ENCODE measurements around the gene ULK4.

Gene ULK4

DNA sequence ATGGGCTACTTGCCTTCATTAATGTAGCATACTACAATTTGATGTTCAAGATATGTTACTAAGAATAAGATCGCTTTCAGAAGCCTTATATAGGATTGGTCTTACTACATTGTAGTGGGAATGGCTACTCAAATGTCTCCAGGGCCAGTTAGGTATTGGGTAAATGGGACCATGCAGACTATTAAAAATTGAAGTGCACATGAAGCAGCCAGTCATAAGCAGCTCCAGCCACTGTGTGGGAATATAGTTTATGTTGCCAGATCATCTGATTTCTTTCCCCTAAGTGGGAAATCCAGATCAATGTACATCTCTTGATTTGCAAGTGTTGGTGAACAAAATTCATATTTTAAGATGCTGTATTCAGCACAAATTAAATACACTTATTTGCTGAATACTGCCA is 757.5 kb downstream of the ULK4 start:
- DNase-seq = no peak

DNA sequence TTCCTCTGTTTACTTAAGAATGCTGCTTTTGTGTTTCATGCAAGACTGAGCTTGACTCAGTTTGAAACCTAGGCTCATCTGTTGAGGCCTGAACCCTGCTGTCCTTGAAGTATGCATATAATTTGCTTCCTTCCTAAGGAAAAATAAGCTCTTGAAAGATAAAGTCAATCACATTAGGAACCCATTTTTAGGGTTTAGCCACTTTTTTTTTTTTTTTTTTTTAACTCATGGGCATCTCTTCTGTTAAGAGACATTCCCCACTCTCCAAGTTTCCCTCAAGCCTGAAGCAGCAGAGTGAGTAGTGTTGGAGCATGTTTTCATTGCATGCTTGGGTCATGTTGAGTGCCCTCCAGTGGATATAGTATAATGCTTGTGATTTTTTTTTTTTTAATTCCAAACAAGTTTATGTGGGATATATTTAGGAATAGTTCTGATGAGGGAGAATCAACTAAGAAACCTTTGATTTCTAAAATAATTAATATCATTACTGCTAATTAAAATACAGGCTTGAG is 759.0 kb downstream of the ULK4 start:
- DNase-seq = peak; percentile 61

DNA sequence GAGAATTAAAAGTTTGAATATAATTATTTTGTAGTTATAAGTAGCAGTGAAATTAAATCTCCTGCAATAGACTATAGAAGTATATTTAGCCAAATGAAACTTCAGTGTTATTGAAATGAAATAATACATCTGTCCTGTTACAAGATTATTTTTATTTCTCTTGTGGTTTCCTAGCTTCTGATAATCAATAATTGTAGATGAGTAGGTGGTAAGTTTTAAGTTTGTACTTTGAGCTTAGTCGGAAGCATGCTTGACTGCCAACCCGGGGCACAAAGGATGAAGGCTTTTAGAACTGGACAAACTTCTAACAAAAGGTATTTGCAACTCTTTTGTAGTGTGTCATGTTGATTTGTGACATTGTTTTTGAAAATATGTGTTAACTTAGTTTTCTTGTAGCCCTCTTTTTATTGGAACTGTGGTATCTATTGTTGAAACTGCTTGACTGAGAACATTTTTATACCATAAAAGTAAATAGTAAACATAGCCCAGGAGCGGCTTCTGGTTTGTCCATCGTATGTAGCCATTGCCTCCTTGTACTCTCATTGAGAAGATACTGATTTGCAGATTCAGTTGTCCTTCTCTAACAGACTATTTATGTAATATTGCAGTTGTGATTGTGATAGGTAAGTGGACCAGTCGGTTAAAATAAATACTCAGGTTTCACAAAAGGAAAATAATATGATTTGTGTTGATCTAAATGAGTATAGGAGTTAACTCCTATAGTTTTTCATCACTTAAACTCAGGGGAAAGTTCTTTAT is 759.6 kb downstream of the ULK4 start:
- DNase-seq = no peak

DNA sequence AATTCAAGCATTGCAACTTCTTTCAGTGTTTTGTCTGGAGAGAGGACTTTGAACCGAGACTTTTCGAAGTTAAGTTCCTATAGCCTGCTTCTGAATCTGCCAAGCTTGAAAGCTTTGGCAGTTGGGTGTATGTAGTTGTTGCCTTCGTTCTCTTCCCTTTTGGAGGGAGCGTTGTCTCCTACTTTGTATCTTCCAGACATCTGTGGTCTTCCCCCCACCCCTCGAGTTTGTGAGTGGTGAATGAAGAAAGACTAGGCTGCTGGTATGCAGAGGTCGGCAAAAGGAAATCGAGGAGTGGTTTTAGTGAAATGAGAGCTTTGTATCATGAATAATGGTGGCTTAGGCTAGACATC is 761.3 kb downstream of the ULK4 start:
- peak; percentile 67 for DNase-seq

DNA sequence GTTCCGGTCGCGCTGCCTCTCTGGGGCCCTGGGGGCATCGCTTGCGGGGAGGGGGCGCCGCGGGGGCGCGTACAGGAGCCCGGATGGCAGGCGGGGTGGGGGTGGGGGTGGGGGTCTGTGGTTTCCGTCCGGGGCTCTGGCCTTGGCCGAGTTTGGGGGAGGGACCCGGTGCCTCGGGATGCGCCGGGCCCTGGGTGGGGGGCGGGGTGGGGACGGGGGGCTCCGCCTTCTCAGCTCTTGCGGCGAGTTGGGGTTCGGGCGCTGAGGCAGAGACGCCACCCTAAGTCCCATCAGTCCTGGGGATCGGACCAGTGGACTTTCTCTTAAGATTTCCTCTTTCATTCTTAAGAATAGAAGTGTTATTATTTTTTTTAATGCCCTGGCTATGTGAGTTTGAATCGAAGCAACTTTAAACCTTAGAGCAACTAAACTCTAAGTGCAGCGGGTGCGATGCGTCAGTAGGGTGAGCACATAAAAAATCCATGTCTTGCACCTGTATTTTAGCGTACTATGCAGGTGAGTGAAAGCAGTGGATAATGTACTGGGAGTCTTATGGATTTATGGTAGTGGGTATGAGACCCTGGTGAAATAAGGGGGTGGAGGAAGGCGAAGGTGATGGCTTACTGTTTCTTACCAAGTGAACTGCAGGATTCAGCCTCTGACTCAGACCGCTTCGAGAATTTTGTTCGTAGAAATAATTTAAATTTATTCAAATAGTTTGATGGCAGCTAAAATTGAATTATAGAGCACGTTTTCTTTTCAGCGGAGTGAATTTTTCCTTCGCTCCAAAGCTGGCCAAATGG is 761.8 kb downstream of the ULK4 start:
- DNase-seq = peak; percentile 45

DNA sequence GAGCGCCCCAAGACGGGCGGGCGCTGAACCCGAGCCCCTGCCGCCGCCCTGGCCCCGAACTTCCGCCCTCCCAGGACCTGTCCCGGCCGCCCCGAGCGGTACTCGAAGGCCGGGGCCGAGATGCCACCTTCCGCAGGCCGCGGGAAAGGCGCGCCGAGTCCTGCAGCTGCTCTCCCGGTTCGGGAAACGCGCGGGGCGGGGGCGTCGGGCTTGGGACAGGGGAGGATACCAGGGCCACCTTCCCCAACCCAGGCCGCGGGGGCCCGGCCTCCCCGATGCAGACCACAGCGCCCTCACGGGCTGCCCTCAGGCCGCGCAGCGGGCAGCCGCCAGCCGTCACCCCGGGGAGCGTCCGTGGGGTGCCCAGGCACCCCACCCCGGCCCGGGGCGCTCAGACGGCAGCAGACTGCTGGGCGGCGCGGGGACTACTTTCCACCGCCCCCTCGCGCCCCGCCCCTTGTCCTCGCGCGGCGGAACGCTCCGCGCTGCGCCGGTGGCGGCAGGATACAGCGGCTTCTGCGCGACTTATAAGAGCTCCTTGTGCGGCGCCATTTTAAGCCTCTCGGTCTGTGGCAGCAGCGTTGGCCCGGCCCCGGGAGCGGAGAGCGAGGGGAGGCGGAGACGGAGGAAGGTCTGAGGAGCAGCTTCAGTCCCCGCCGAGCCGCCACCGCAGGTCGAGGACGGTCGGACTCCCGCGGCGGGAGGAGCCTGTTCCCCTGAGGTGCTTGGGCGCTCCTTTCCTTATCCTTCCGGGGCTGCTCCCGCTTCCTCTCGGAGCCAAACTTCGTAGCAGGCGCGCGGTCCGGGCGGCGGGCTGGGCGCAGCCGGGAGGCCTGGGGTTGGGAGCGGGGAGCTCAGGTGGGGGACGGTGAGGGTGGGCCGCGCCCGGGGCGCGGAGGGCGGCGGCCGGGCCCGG is 762.7 kb downstream of the ULK4 start, which contains the start of gene CTNNB1:
Gene CTNNB1 (plus strand): TSS at position 556 of the 916 bp plus-strand sequence. CDS start 24,564 bp downstream, outside the sequence.
- peak; percentile 89 for DNase-seq

DNA sequence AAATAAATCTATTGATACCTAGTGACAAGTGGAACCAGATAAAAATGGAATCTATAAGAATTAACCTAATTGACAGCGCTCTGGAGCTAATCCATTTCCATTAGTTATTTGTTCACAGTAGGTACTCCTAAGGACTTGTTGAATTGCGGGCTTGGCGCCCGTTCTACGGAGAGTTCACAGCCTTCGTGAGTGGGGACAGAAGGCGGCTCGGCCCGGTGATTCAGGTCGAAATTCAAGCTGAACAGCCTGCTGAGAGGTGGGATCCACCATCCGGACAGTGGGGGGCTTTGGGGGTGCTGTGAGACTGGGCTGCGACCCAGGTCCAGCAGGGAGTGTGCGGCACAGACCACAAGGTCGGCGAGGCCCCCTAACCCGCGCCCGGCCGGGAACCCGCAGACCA is 763.4 kb downstream of the ULK4 start:
- DNase-seq = peak; percentile 58

DNA sequence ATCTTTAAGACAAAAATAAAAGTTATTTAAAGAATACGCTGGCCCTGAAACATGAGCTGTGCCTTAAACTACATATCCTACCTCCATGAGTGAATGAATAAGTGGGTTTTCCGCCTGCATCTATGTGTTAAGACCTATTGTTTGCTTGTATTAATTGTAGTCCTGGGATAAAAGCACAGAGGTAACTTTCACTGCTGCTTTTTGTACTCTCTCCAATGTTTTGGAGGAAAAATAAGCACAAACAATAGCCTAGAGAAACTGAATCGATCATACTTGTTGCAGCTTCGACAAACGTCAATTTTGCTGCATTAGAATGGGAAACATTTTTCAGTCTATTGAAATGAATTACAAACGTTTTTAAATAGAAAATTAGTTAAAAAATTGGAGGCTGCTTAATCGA is 763.9 kb downstream of the ULK4 start:
- no peak for DNase-seq
